SU-DHL-6 (cell line): ENCODE data around the gene PPP3CA.

Experiments used
- CTCF ChIP-seq: fragments of 200-600 bp; sonication (generic); IDR thresholded peaks from one replicate; pipeline ENCODE4 v1.5.1; 2017; ENCODE audit warnings: antibody characterized with exemption, mild to moderate bottlenecking, low read length, moderate library complexity; ENCODE audit not compliant: insufficient read depth, poor library complexity, severe bottlenecking
- EZH2phosphoT487 ChIP-seq: fragments of 200-600 bp; sonication (generic), shearing (Covaris generic); conservative IDR thresholded peaks from 2 replicates; pipeline ENCODE4 v1.6.1; 2018; ENCODE audit warnings: mild to moderate bottlenecking, antibody characterized with exemption, low read length, moderate library complexity, mixed read lengths

GRCh38 chr4:101118617-101119016, 228.7 kb downstream of the PPP3CA start:
- TF ChIP-seq CTCF (no peak), EZH2phosphoT487 (no peak)
